ENCODE results near the gene CCDC120. TPM values are rescaled to one million over a fixed set of nuclear protein-coding genes. Genes with fewer than 3 reads are reported as not detected.
A peak's percentile ranks its signal among the peaks of the same experiment; 100 is the strongest.

CCDC120 gene
- total and polyA plus RNA-seq, 9 of the 15 experiments (the other 6 are each of a cell fraction or from before 2014, with no cell fraction given): 0.13 to 3.6 (median 0.54) TPM

- TF ChIP-seq IRF1 (CRISPR knock-in tag; IDR thresholded peaks at IDR 0.05; ENCODE audit: borderline replicate concordance) (0 out of 2 replicates have a peak, but pooled peaks have one; percentile 21), SIN3A (IDR thresholded peaks at IDR 0.05; ENCODE audit: borderline replicate concordance in 2 of 2, control insufficient read depth in 1 of 2, low read depth in 2 of 2, low read length in 2 of 2) (peak; percentile 70 to 95; a peak in 3 of 4 replicates), PHB2 (IDR thresholded peaks at IDR 0.05; ENCODE audit: low read depth) (no peak), ZZZ3 (IDR thresholded peaks at IDR 0.05) (peak; percentile 93), ZBTB1 (CRISPR knock-in tag; IDR thresholded peaks at IDR 0.05; ENCODE audit: borderline replicate concordance, low read depth) (no peak), ZBTB7A (IDR thresholded peaks at IDR 0.05; ENCODE audit: borderline replicate concordance, control insufficient read depth, low read depth, low read length) (peak; percentile 89; the same call in 1 of the 2 replicates), HCFC1 (IDR thresholded peaks at IDR 0.05; ENCODE audit: low read depth, low read length) (0 out of 2 replicates have a peak, but pooled peaks have one; percentile 41), TBP (optimal IDR thresholded peaks at IDR 0.05; ENCODE audit: low read depth, low read length) (peak; percentile 53), ZNF121 (CRISPR knock-in tag; conservative IDR thresholded peaks at IDR 0.05) (no peak), ARID4B (CRISPR knock-in tag; IDR thresholded peaks at IDR 0.05) (peak; percentile 87; the same call in 1 of the 2 replicates), TEAD4 (IDR thresholded peaks at IDR 0.05; ENCODE audit: low read length) (no peak), TEAD4 (CRISPR knock-in tag; IDR thresholded peaks at IDR 0.05; ENCODE audit: borderline replicate concordance) (no peak), ESRRA (IDR thresholded peaks at IDR 0.05; ENCODE audit: borderline replicate concordance, low read depth) (peak; percentile 42; the same call in 1 of the 2 replicates), MIER1 (IDR thresholded peaks at IDR 0.05; ENCODE audit: low read depth) (peak; percentile 49; the same call in 1 of the 2 replicates), GABPA (tag; conservative IDR thresholded peaks at IDR 0.05; ENCODE audit: low read depth) (peak; percentile 95), TRIM24 (IDR thresholded peaks at IDR 0.05) (no peak), COPS2 (conservative IDR thresholded peaks at IDR 0.05) (no peak), EP400 (IDR thresholded peaks at IDR 0.05) (peak; percentile 94), SIN3B (IDR thresholded peaks at IDR 0.05; ENCODE audit: low read depth) (peak; percentile 68), JUN (IDR thresholded peaks at IDR 0.05; ENCODE audit: borderline replicate concordance, low read depth, low read length) (peak; percentile 93), JUN (CRISPR knock-in tag; IDR thresholded peaks at IDR 0.05; ENCODE audit: borderline replicate concordance) (peak; percentile 74; the same call in 1 of the 2 replicates)
Observed at GRCh38 chrX:49079489-49080428, 21.0 kb downstream of the CCDC120 start, which contains the start of gene WDR45 (continued).
